ENCODE data around the gene SIRT5.
A peak's percentile ranks its signal among the peaks of the same experiment; 100 is the strongest.

SIRT5 gene

DNA sequence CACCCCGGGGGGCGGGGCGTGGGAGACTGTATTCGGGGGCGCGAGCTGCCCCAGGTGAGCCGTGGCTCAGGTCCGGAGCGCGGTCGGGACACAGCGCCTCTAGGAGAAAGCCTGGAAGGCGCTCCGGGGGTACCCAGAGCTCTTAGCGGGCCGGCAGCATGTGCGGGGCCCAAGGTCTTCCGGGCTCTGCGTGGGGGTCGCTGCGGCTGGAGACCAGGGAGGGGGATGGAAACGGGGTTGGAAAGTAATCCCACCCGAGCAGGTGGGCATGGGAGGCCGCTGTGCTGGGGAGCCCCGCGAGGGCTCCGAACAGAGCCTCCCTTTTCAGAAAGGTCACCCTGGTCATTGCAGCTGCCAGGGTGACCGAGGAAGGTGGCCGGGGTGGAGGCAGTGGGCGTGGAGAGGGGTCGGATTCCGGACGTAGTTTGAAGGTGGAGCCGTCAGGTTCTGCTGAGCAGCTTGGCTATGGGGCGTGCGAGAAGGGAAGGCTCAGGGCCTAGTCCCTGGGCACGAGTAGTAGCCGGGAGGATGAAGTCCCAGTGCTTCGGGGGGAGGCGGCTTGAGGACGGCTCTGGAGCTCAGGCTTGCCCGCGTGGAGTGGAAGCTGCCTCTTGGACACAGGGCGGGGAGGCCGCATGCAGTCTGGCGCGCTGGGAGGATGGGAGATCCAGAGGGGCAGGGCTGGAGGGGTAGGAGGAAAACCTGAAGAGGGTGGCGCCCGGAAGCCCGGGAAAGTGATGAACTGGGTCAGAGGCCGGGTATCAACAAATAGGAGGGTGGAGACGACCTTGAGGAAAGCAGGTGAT lies at the start of gene SIRT5:
SIRT5 (plus strand) TSS at position 31 of the 806 bp plus-strand sequence. CDS start 9,510 bp downstream, outside the sequence.
- peak; percentile 64 for DNase-seq (ENCODE audit: low read depth)

GRCh38 chr6:13524801-13525508 lies 49.4 kb upstream of the SIRT5 start:
- no peak for DNase-seq (ENCODE audit: low read depth)

- DNase-seq (ENCODE audit: low read depth): no peak
Observed at GRCh38 chr6:13526357-13526726, 48.1 kb upstream of the SIRT5 start.

GRCh38 chr6:13526727-13527670 lies 47.4 kb upstream of the SIRT5 start:
- DNase-seq (ENCODE audit: low read depth): no peak

DNA sequence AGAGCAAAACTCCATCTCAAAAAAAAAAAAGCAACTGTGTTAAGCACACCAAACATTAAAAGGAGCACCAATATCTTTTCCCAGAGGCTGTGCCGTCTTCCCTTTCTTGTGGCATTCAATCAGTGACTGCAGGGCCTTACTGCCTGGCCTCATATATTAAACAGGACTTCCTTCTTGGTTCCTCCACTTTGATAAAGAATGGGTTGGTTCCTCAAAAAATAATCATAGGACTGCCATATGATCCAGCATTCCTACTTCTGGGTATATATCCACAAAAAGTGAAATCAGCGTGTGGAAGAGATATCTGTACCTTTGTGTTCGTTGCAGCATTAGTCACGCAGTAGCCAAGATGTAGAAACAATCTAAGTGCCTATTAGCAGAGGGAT lies 46.7 kb upstream of the SIRT5 start:
- DNase-seq (ENCODE audit: low read depth): no peak

GRCh38 chr6:13528232-13528631 lies 46.2 kb upstream of the SIRT5 start:
- no peak for DNase-seq (ENCODE audit: low read depth)

GRCh38 chr6:13528777-13529343 lies 45.5 kb upstream of the SIRT5 start:
- DNase-seq (ENCODE audit: low read depth): no peak

- DNase-seq (ENCODE audit: low read depth): no peak
Observed at GRCh38 chr6:13531956-13532355, 42.4 kb upstream of the SIRT5 start.

DNA sequence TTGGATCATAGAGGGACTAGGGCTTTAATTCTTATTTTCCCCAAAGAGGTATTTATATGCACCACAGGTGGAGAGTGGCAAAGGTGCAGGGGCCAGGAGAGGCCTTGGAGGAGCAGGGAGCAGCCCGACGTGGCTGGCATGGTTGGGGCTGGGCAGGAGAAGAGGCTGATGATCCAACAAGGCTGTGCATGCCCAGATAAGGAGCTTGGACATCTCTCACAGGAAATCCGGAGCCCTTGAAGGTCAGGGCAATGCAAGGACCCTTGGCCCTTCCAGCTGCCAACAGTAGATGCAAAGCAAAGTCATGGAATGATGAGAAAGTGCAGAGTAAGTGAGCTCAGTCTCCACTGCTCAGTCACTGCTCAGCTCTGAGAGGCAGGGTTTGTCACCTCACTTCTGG lies 39.9 kb upstream of the SIRT5 start:
- DNase-seq (ENCODE audit: low read depth): no peak

GRCh38 chr6:13535306-13535705 lies 39.1 kb upstream of the SIRT5 start:
- no peak for DNase-seq (ENCODE audit: low read depth)

DNA sequence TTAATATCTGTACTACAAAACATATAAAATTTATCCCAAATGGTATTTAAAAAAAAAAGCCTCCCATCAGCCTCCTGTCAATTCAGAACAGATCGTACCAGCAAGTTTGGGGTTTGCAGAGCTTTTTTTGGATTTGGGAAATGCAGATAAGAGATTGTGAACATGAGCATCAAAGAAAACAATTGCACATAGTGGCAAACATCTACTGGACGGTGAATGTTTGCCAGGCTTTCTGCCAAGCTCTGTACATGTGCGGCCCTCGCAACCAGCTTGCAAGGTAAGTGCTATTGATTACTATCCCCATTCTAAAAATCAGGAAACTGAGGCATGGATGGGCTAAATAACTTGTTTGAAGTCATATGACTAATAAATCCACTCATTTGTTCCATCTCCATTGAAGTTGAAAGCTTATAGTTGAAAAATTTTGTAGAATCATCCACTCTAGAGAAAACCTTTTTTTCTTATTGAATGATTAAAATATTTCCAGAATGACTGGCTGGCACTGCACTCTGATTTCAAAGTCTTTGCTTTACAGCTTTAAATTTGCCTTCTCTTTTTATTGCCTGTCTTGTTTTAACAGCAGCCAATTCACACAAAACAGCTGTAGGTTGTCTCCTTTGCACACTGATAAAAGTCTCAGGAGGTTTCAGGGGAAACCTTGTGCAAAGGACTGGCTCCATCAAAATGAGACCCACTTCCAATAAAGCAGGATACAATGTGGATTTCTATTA lies 37.4 kb upstream of the SIRT5 start:
- DNase-seq (ENCODE audit: low read depth): no peak

DNA sequence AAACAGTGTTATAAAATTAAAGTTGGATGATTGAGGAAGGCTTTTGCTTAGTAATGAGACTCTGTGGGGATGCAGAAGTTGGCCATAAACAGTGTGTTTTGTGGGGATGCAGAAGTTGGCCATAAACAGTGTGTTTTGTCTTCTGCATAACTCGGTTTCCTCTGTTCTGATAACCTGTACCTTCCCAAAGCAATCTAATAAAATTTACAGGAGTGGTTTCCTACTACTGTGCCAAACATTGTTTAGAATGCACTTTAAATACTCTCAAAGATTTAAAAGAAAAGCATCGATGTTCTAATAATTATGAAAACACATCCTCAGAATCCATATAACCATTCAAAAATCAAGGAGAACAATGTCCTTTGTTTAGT lies 36.9 kb upstream of the SIRT5 start:
- DNase-seq (ENCODE audit: low read depth): no peak

GRCh38 chr6:13538084-13538483 lies 36.3 kb upstream of the SIRT5 start:
- no peak for DNase-seq (ENCODE audit: low read depth)

DNA sequence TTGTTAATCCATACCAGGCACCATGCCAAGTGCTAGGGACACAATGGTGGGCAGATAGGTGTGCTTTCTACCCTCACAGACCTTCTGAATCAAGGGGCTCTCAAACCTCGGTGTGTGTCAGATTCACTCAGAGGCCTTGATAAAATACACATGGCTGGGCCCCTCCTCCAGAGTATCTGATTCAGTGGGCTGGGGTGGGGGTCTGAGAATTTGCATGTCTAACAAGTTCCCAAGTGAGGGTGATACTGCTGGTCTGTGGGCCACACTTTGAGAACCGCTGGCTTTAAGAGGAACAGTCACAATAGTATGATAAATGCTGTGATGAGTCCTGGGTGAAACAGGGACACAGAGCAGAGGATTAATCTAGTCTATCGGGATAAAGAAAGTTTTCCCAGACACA lies 35.8 kb upstream of the SIRT5 start:
- no peak for DNase-seq (ENCODE audit: low read depth)

DNA sequence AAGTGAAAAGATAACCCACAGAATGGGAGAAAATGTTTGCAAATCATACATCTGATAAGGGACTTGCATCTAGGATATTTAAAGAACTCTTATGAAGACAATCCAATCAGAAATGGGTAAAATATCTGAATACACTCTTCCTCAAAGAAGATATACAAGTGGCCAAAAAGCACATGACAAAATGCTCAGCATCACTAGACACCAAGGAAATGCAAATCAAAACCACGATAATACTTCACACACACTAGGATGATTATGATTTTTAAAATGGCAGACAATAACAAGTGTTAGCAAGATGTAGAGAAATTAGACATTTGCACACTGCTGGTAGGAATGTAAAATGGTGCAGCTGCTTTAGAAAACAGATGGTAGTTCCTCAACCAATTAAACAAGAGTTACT lies 34.8 kb upstream of the SIRT5 start:
- DNase-seq (ENCODE audit: low read depth): no peak

- no peak for DNase-seq (ENCODE audit: low read depth)
Observed at GRCh38 chr6:13541496-13541895, 32.9 kb upstream of the SIRT5 start.

- DNase-seq (ENCODE audit: low read depth): no peak
Observed at GRCh38 chr6:13544454-13545186, 29.8 kb upstream of the SIRT5 start.

- no peak for DNase-seq (ENCODE audit: low read depth)
Observed at GRCh38 chr6:13545885-13546284, 28.5 kb upstream of the SIRT5 start.

DNA sequence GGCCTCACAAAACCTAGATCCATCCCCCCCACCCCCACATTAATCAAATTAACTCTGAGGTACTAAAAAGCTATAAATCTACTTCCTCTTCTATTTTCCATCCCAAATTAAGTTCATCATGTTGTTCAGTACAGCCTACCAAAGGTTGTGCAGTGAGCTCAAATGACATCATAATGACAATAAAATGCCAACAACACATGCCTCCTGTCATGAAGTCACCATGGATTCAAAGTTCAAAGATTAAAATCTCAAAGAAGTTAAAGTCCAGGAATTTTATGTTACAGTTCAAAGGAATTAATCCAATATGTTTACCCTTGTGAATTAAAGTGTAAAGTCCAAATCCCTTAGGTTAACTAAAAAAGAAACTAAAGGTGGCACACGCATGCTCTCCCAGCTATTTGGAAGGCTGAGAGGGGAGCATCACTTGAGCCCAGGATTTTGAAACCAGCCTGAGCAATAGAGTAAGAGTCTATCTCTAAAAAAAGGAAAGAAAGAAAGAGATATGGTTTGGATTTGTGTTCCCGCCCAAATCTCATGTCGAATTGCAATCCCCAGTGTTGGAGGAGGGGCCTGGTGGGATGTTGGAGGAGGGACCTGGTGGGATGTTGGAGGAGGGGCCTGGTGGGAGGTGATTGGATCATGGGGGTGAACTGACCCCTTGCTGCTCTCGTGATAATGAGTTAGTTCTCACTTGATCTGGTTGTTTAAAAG lies 25.7 kb upstream of the SIRT5 start:
- no peak for DNase-seq (ENCODE audit: low read depth)

GRCh38 chr6:13550656-13551055 lies 23.7 kb upstream of the SIRT5 start:
- DNase-seq (ENCODE audit: low read depth): no peak
